ENCODE data around the gene PCDHGA9. TPM values are rescaled to one million over a fixed set of nuclear protein-coding genes. Genes with fewer than 3 reads are reported as not detected.

PCDHGA9 gene
- total RNA-seq, 1 donor from 2014 or later, result 1.7 TPM

GRCh38 chr5:141430332-141431113, 27.9 kb downstream of the PCDHGA9 start, which contains the start of gene PCDHGA12:
Gene PCDHGA12, plus strand, starts transcription at chr5:141430507. Its CDS starts 253 bp downstream, at chr5:141430760.

Other genes with a start within 250 kb of the PCDHGA9 start
- gene PCDHB7, start 230.1 kb upstream of the PCDHGA9 start, total RNA-seq (ENCODE audit: low replicate concordance), result 0.30 and 0.47 TPM in 2 replicates
- gene PCDHB8, start 225.0 kb upstream of the PCDHGA9 start, total RNA-seq (ENCODE audit: low replicate concordance), result 0.23 and 0.35 TPM in 2 replicates
- 0.23 and 0.70 TPM in 2 replicates for gene PCDHB16, start 220.4 kb upstream of the PCDHGA9 start, total RNA-seq (ENCODE audit: low replicate concordance)
- gene PCDHB9, start 215.6 kb upstream of the PCDHGA9 start, total RNA-seq (ENCODE audit: low replicate concordance), result 0.12 and 0.30 TPM in 2 replicates
- gene PCDHB10, start 210.4 kb upstream of the PCDHGA9 start, total RNA-seq (ENCODE audit: low replicate concordance), result 0.59 and 0.68 TPM in 2 replicates
- 0.38 and 0.70 TPM in 2 replicates for gene PCDHB11, start 203.2 kb upstream of the PCDHGA9 start, total RNA-seq (ENCODE audit: low replicate concordance)
- gene PCDHB12, start 194.1 kb upstream of the PCDHGA9 start, total RNA-seq (ENCODE audit: low replicate concordance), result 0.15 and 0.23 TPM in 2 replicates
- gene PCDHB13, start 188.9 kb upstream of the PCDHGA9 start, total RNA-seq (ENCODE audit: low replicate concordance), result 0.59 and 0.75 TPM in 2 replicates
- 0.59 and 2.1 TPM in 2 replicates for gene PCDHB14, start 179.4 kb upstream of the PCDHGA9 start, total RNA-seq (ENCODE audit: low replicate concordance)
- gene PCDHB15, start 157.4 kb upstream of the PCDHGA9 start, total RNA-seq (ENCODE audit: low replicate concordance), result 0.70 and 1.2 TPM in 2 replicates
- gene SLC25A2, start 98.7 kb upstream of the PCDHGA9 start, total RNA-seq (ENCODE audit: low replicate concordance), result 0.23 TPM in 1 of 2 replicates, not detected in the other
- gene TAF7, start 82.0 kb upstream of the PCDHGA9 start, total RNA-seq (ENCODE audit: low replicate concordance), result 69.5 and 80.4 TPM in 2 replicates
- 0.75 and 1.3 TPM in 2 replicates for gene PCDHGA1, start 72.3 kb upstream of the PCDHGA9 start, total RNA-seq (ENCODE audit: low replicate concordance)
- gene PCDHGA2, start 64.0 kb upstream of the PCDHGA9 start, total RNA-seq (ENCODE audit: low replicate concordance), result 1.2 and 1.7 TPM in 2 replicates
- gene PCDHGA3, start 58.9 kb upstream of the PCDHGA9 start, total RNA-seq (ENCODE audit: low replicate concordance), result 0.23 and 0.98 TPM in 2 replicates
- gene PCDHGB1, start 52.7 kb upstream of the PCDHGA9 start, total RNA-seq (ENCODE audit: low replicate concordance), result 1.5 and 2.4 TPM in 2 replicates
- 3.2 and 4.4 TPM in 2 replicates for gene PCDHGA4, start 47.8 kb upstream of the PCDHGA9 start, total RNA-seq (ENCODE audit: low replicate concordance)
- 1.6 and 2.0 TPM in 2 replicates for gene PCDHGB2, start 42.8 kb upstream of the PCDHGA9 start, total RNA-seq (ENCODE audit: low replicate concordance)
- gene PCDHGA5, start 38.6 kb upstream of the PCDHGA9 start, total RNA-seq (ENCODE audit: low replicate concordance), result 0.98 and 1.3 TPM in 2 replicates
- 3.5 and 5.6 TPM in 2 replicates for gene PCDHGB3, start 32.5 kb upstream of the PCDHGA9 start, total RNA-seq (ENCODE audit: low replicate concordance)
- 2.2 and 2.3 TPM in 2 replicates for gene PCDHGA6, start 28.9 kb upstream of the PCDHGA9 start, total RNA-seq (ENCODE audit: low replicate concordance)
- 2.3 and 2.8 TPM in 2 replicates for gene PCDHGA7, start 20.0 kb upstream of the PCDHGA9 start, total RNA-seq (ENCODE audit: low replicate concordance)
- 22.8 and 23.2 TPM in 2 replicates for gene PCDHGB4, start 15.1 kb upstream of the PCDHGA9 start, total RNA-seq (ENCODE audit: low replicate concordance)
- 2.0 and 4.0 TPM in 2 replicates for gene PCDHGA8, start 10.1 kb upstream of the PCDHGA9 start, total RNA-seq (ENCODE audit: low replicate concordance)
- 11.5 and 16.9 TPM in 2 replicates for gene PCDHGB5, start 4.8 kb upstream of the PCDHGA9 start, total RNA-seq (ENCODE audit: low replicate concordance)
- gene PCDHGB6, start 5.2 kb downstream of the PCDHGA9 start, total RNA-seq (ENCODE audit: low replicate concordance), result 1.9 and 3.5 TPM in 2 replicates
- gene PCDHGA10, start 10.2 kb downstream of the PCDHGA9 start, total RNA-seq (ENCODE audit: low replicate concordance), result 2.6 and 4.2 TPM in 2 replicates
- gene PCDHGB7, start 14.9 kb downstream of the PCDHGA9 start, total RNA-seq (ENCODE audit: low replicate concordance), result 6.7 and 7.3 TPM in 2 replicates
- 4.7 and 7.1 TPM in 2 replicates for gene PCDHGA11, start 18.3 kb downstream of the PCDHGA9 start, total RNA-seq (ENCODE audit: low replicate concordance)
- gene PCDHGA12, start 27.7 kb downstream of the PCDHGA9 start, total RNA-seq (ENCODE audit: low replicate concordance), result 5.8 and 9.9 TPM in 2 replicates
- 29.7 and 39.8 TPM in 2 replicates for gene PCDHGC3, start 73.2 kb downstream of the PCDHGA9 start, total RNA-seq (ENCODE audit: low replicate concordance)
- 0.90 and 2.5 TPM in 2 replicates for gene PCDHGC4, start 82.3 kb downstream of the PCDHGA9 start, total RNA-seq (ENCODE audit: low replicate concordance)
- gene PCDHGC5, start 86.3 kb downstream of the PCDHGA9 start, total RNA-seq (ENCODE audit: low replicate concordance), result 1.4 and 1.8 TPM in 2 replicates
- gene DIAPH1, start 216.2 kb downstream of the PCDHGA9 start, total RNA-seq (ENCODE audit: low replicate concordance), result 16.0 and 23.2 TPM in 2 replicates
- 55.3 and 60.4 TPM in 2 replicates for gene HDAC3, start 234.1 kb downstream of the PCDHGA9 start, total RNA-seq (ENCODE audit: low replicate concordance)
- gene RELL2, start 234.2 kb downstream of the PCDHGA9 start, total RNA-seq (ENCODE audit: low replicate concordance), result 1.9 and 3.6 TPM in 2 replicates
- 23.0 and 24.2 TPM in 2 replicates for gene FCHSD1, start 248.6 kb downstream of the PCDHGA9 start, total RNA-seq (ENCODE audit: low replicate concordance)